Adrenal gland (tissue), 12 donors: ENCODE measurements around the gene NTF3. TPM values are rescaled to one million over a fixed set of nuclear protein-coding genes. Genes with fewer than 3 reads are reported as not detected.

Source experiments
- DNase-seq, 7 donors: peaks; one replicate each; pipeline ENCODE4 v3.0.0-alpha.2; 2019 to 2020
- H3K27ac ChIP-seq, 5 donors: fragments of 200-600 bp; sonication (generic) in 4 of 5; 1 replicate in 3 of 5; 2 replicates in 2 of 5; pipeline versions ENCODE4 v1.5.1 to v1.8.0; 2016 to 2020; ENCODE audit warnings: mild to moderate bottlenecking in 1 of 5
- H3K27me3 ChIP-seq: fragments of 200-600 bp; 2 replicates; pipeline ENCODE4 v1.8.0; 2021
- H3K36me3 ChIP-seq, 2 donors: fragments of 200-600 bp; replicated peaks in 1 of 2; 1 replicate in 1 of 2; 2 replicates in 1 of 2; pipeline versions ENCODE4 v1.5.1 to v1.8.0; 2018 to 2022
- H3K4me1 ChIP-seq, 2 donors: fragments of 200-600 bp; replicated peaks in 1 of 2; 1 replicate in 1 of 2; 2 replicates in 1 of 2; pipeline versions ENCODE4 v1.5.1 to v1.8.0; 2018 to 2021
- H3K4me3 ChIP-seq, 4 donors: fragments of 200-600 bp; sonication (generic) in 3 of 4; one replicate each; pipeline ENCODE4 v1.5.1; 2016 to 2018
- H3K9me3 ChIP-seq, 3 donors: fragments of 200-600 bp; sonication (generic) in 1 of 3; replicated peaks in 1 of 3; 1 replicate in 2 of 3; 2 replicates in 1 of 3; pipeline versions ENCODE4 v1.5.1 to v1.8.0; 2016 to 2021
- CTCF ChIP-seq, 6 experiments: fragments of 450-650 bp in 4 of 6; fragments of 200-600 bp in 2 of 6; sonication (generic) in 1 of 6; IDR thresholded peaks; 1 replicate in 5 of 6; 2 replicates in 1 of 6; pipeline versions ENCODE4 v1.5.1 to v1.8.0; 2016 to 2021; ENCODE audit warnings: antibody characterized with exemption in 6 of 6, mild to moderate bottlenecking in 2 of 6, moderate library complexity in 1 of 6
- POLR2A ChIP-seq, 2 donors: fragments of 450-650 bp; IDR thresholded peaks; one replicate each; pipeline ENCODE4 v1.6.1; 2017; ENCODE audit warnings: antibody characterized with exemption in 2 of 2, mild to moderate bottlenecking in 2 of 2, moderate library complexity in 1 of 2
- WGBS, 4 donors: extraction: QIAGEN DNeasy Blood & Tissue Kit in 2 of 4; methylation state at CpG; one replicate each; pipeline versions ENCODE4 v1.1.5 to v1.1.7; 2013 to 2017; 5-methylcytosine and 5-hydroxymethylcytosine counted together
- intact Hi-C, 2 donors: fragments of 100-400 bp; cut with DNase I; formaldehyde crosslinking; loops; one replicate each; pipeline versions ENCODE4 v1.14.1 to v1.15.0; 2022 to 2023
- polyA plus RNA-seq, 3 donors: library from polyadenylated mRNA; stranded (reverse); fragments of 200-250 nt in 2 of 3; fragments of 350-450 nt in 1 of 3; fragmentation: Illumina TruSeq in 1 of 3; extraction: RNeasy Lipid Tissue Mini Kit (QIAGEN cat#74804) in 1 of 3; gene quantifications; one replicate each; pipeline ENCODE4 v1.2.3, GENCODE V29; 2013 to 2014
- total RNA-seq, 9 donors: library from RNA; depleted of rRNA in 4 of 9; stranded (reverse); fragments of >200 nt in 4 of 9; fragments of 120-200 nt in 1 of 9; fragmentation: NEBNext Ultra II Directional in 1 of 9; extraction: Animal tissue kit (Norgen Biotek cat#: 25700) in 1 of 9; gene quantifications; one replicate each; pipeline versions ENCODE4 v1.1.0 to v1.2.4, GENCODE V29; 2013 to 2023
- donor health status: healthy with polysubstance abuse.
- donor health status: Bipolar disorder and iron deficiency.
- donor health status: DM: yes; HTN: yes; CAD: no.
- donor health status: DM: no; HTN: no; CAD: no.
- donor health status: DM: no; HTN: no; CAD: no.
- donor health status: DM: yes; HTN: yes; CAD: no.

The NTF3 gene
- total and polyA plus RNA-seq, 12 donors = 0.28 to 2.9 (median 0.73) TPM; not detected in 2

- Histone ChIP-seq H3K27me3 (no peaks in the 10 kb centered on the region), H3K9me3 (no peaks in the 10 kb centered on the region), H3K4me3 (no peak overlapping the region), H3K4me1 (no peaks in the 10 kb centered on the region), H3K36me3 (no peaks in the 10 kb centered on the region), H3K27ac (no peak overlapping the region)
- DNase-seq = no peak
- WGBS, 4 donors = 79 to 90% (median 84%) methylated on average over 9 to 11 of the region's 11 CpGs
- TF ChIP-seq CTCF (IDR thresholded peaks at IDR 0.05) (no peak), POLR2A (IDR thresholded peaks at IDR 0.05) (no peak)
- intact Hi-C loops = no loop called here
These were observed 90.8 kb downstream of the NTF3 start for GRCh38 chr12:5522432-5523335.

- H3K36me3 ChIP-seq = no peaks in the 10 kb centered on the region
- no peak for TF ChIP-seq POLR2A (IDR thresholded peaks at IDR 0.05)
- TF ChIP-seq CTCF (IDR thresholded peaks at IDR 0.05) = no peak
- no peak for DNase-seq
- H3K27me3 ChIP-seq = no peaks in the 10 kb centered on the region
- no peak overlapping the region for H3K27ac ChIP-seq
- intact Hi-C loops = no loop called here
- no peaks in the 10 kb centered on the region for H3K4me1 ChIP-seq
- WGBS, 4 donors = 84 to 91% (median 87%) methylated on average over 22 to 24 of the region's 24 CpGs
- no peaks in the 10 kb centered on the region for H3K9me3 ChIP-seq
- H3K4me3 ChIP-seq = no peak overlapping the region
These were observed 91.6 kb downstream of the NTF3 start for GRCh38 chr12:5523396-5524115.

GRCh38 chr12:5524116-5524768 is 92.3 kb downstream of the NTF3 start:
- Histone ChIP-seq H3K27ac (no peak overlapping the region), H3K27me3 (no peaks in the 10 kb centered on the region), H3K9me3 (no peaks in the 10 kb centered on the region), H3K4me3 (no peak overlapping the region), H3K36me3 (no peaks in the 10 kb centered on the region), H3K4me1 (no peaks in the 10 kb centered on the region)
- intact Hi-C loops = no loop called here
- TF ChIP-seq POLR2A (IDR thresholded peaks at IDR 0.05) (no peak), CTCF (IDR thresholded peaks at IDR 0.05) (no peak)
- no peak for DNase-seq
- WGBS, 4 donors = 80 to 90% (median 88%) methylated on average over 12 of the region's 12 CpGs
